HUES6 (cell line): Measurements from ENCODE around the gene ANKLE2.

Experiments used
- H3K27ac ChIP-seq: 2 replicates; pipeline ENCODE4 v1.7.0; 2013; ENCODE audit warnings: low read depth, mild to moderate bottlenecking, low read length, inconsistent platforms
- H3K27me3 ChIP-seq: 2 replicates; pipeline ENCODE4 v1.6.1; 2013; ENCODE audit warnings: low read length; ENCODE audit not compliant: control insufficient read depth, insufficient read depth
- H3K36me3 ChIP-seq: 2 replicates; pipeline ENCODE4 v1.6.1; 2013; ENCODE audit warnings: low read length; ENCODE audit not compliant: control insufficient read depth, insufficient read depth
- H3K4me1 ChIP-seq: 2 replicates; pipeline ENCODE4 v1.6.1; 2013; ENCODE audit warnings: low read length; ENCODE audit not compliant: control insufficient read depth, insufficient read depth
- H3K4me3 ChIP-seq: 2 replicates; pipeline ENCODE4 v1.5.1; 2013; ENCODE audit warnings: low read depth, low read length
- H3K9ac ChIP-seq: one replicate; pipeline ENCODE4 v1.6.1; 2013; ENCODE audit warnings: mild to moderate bottlenecking, low read length
- H3K9me3 ChIP-seq: 2 replicates; pipeline ENCODE4 v1.6.1; 2013; ENCODE audit warnings: low read depth, low read length; ENCODE audit not compliant: control insufficient read depth, insufficient read depth

Gene ANKLE2

GRCh38 chr12:132741620-132742019, 20.0 kb downstream of the ANKLE2 start:
- Histone ChIP-seq H3K27ac (no peak overlapping the region), H3K9me3 (no peaks in the 10 kb centered on the region), H3K4me1 (no peaks in the 10 kb centered on the region), H3K27me3 (no peaks in the 10 kb centered on the region), H3K9ac (no peak overlapping the region), H3K36me3 (peaks cover 93% of the 10 kb centered on the region), H3K4me3 (no peak overlapping the region)

DNA sequence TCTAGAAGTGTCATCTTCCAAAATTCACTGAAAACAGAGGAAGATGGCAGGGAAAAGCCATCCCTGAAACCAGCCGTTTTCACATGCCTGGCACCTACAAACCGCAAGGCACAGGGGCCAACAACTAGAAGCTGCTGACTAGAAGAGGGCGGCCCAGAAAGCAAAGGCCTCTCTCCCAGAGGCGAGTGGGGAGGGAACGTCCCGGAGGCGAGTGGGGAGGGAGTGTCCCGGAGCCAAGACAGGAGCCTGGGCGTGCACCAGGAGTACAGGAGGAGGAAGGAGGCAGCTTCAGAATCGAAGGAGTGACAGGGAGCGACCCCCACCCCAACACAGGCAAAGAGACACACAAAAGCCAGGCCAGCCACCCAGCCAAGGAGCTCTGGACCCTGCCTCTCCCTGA, 21.0 kb downstream of the ANKLE2 start:
- Histone ChIP-seq H3K9me3 (no peaks in the 10 kb centered on the region), H3K27me3 (no peaks in the 10 kb centered on the region), H3K36me3 (peaks cover 92% of the 10 kb centered on the region), H3K4me1 (no peaks in the 10 kb centered on the region), H3K4me3 (no peak overlapping the region), H3K27ac (no peak overlapping the region), H3K9ac (no peak overlapping the region)

- Histone ChIP-seq H3K36me3 (peaks cover 92% of the 10 kb centered on the region), H3K4me3 (no peak overlapping the region), H3K4me1 (no peaks in the 10 kb centered on the region), H3K27ac (no peak overlapping the region), H3K27me3 (no peaks in the 10 kb centered on the region), H3K9me3 (no peaks in the 10 kb centered on the region), H3K9ac (no peak overlapping the region)
Observed at GRCh38 chr12:132740313-132740646, 21.4 kb downstream of the ANKLE2 start.

DNA sequence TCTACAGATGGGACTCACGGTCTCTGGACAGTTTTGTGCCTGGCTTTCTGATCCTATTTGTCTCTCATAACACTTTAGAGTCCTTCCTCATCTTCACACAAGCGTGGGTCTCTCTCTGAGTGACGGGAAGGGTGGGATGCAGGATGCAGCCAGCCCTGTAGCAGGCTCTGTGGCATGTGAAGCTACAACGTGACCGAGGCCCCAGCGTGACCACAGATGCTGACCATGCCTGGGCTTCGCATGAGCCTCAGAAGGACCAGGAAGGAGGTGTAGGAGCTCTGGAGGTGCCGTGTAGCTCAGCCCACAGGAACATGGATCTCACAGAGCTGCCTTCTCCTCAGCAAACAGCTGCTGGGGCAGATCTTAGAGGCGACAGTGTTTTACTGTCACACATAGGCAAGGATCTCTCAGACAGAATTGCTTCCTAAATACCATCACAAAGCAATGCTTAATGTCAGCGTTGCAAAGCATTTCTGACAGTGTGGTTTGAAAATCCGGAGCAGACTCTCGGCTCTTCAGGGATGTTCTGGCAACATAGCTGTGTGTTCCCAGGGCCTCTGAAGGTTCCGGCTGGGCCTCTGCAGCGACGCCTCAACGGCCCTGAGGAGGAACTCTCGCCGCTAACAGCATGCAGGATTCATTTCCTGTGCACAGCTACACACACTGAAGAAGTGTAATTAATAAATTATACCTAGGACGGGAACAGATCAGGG, 21.9 kb downstream of the ANKLE2 start:
- no peak overlapping the region for H3K27ac ChIP-seq
- H3K9me3 ChIP-seq: no peaks in the 10 kb centered on the region
- H3K9ac ChIP-seq: no peak overlapping the region
- H3K36me3 ChIP-seq: peaks cover 92% of the 10 kb centered on the region
- H3K4me3 ChIP-seq: no peak overlapping the region
- no peaks in the 10 kb centered on the region for H3K27me3 ChIP-seq
- no peaks in the 10 kb centered on the region for H3K4me1 ChIP-seq

- H3K9me3 ChIP-seq: no peaks in the 10 kb centered on the region
- H3K27me3 ChIP-seq: no peaks in the 10 kb centered on the region
- H3K9ac ChIP-seq: no peak overlapping the region
- H3K4me1 ChIP-seq: no peaks in the 10 kb centered on the region
- H3K27ac ChIP-seq: no peak overlapping the region
- H3K36me3 ChIP-seq: peaks cover 94% of the 10 kb centered on the region
- H3K4me3 ChIP-seq: no peak overlapping the region
Observed at GRCh38 chr12:132736913-132737312, 24.7 kb downstream of the ANKLE2 start.

DNA sequence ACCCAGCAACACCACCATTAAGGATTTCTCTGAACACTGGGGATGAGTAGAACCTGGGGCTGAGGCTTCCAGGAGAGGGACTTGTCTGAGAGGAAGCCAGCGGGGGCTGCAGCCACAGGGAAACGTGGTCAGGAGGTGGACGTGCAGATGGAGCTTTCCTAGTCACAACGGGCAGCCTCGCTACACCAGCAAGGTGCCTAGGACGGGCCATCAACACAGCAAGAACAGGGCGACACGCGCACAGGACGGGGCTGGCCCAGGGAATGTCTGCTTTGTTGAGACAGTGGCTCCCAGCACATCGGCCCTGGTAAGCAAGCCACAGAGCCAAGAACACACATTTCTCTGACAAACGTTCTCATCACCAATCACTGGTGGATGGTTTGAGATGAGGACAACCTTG, 25.3 kb downstream of the ANKLE2 start:
- Histone ChIP-seq H3K27me3 (no peaks in the 10 kb centered on the region), H3K4me1 (no peaks in the 10 kb centered on the region), H3K4me3 (no peak overlapping the region), H3K27ac (no peak overlapping the region), H3K36me3 (peaks cover 94% of the 10 kb centered on the region), H3K9me3 (no peaks in the 10 kb centered on the region), H3K9ac (no peak overlapping the region)

GRCh38 chr12:132735496-132735895, 26.1 kb downstream of the ANKLE2 start:
- H3K27ac ChIP-seq: no peak overlapping the region
- no peaks in the 10 kb centered on the region for H3K27me3 ChIP-seq
- H3K36me3 ChIP-seq: peaks cover 94% of the 10 kb centered on the region
- 0 out of 2 replicates have a peak, but pooled peaks cover under 1% of the 10 kb centered on the region for H3K9me3 ChIP-seq
- H3K9ac ChIP-seq: no peak overlapping the region
- H3K4me1 ChIP-seq: no peaks in the 10 kb centered on the region
- H3K4me3 ChIP-seq: no peak overlapping the region

DNA sequence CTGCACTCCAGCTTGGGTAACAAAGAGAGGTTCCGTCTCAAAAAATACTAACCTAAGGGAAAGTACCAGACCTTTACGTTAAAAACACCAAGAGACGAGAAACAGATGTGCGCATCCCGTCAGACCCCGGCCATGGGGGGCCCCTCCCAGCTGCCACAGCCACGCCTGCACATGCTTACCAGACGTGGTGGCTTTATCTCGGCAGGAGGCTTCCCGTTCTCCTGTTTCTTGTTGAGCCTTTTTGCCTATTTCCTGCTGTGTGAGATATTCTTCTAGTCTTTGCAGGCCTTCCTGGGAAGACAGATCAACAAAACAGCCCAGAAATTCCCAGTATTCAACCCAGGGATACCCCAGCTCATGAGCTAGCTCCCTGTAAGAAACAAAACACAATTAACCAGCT, 27.4 kb downstream of the ANKLE2 start:
- Histone ChIP-seq H3K27me3 (no peaks in the 10 kb centered on the region), H3K9ac (no peak overlapping the region), H3K4me1 (no peaks in the 10 kb centered on the region), H3K36me3 (peaks cover 91% of the 10 kb centered on the region), H3K4me3 (no peak overlapping the region), H3K9me3 (peaks cover 9% of the 10 kb centered on the region), H3K27ac (no peak overlapping the region)

GRCh38 chr12:132731574-132731973, 30.1 kb downstream of the ANKLE2 start:
- peaks cover 96% of the 10 kb centered on the region for H3K36me3 ChIP-seq
- no peaks in the 10 kb centered on the region for H3K4me1 ChIP-seq
- no peak overlapping the region for H3K9ac ChIP-seq
- H3K27me3 ChIP-seq: no peaks in the 10 kb centered on the region
- no peak overlapping the region for H3K4me3 ChIP-seq
- H3K9me3 ChIP-seq: peaks cover 9% of the 10 kb centered on the region
- H3K27ac ChIP-seq: no peak overlapping the region

- H3K36me3 ChIP-seq: peaks cover 97% of the 10 kb centered on the region
- H3K27me3 ChIP-seq: no peaks in the 10 kb centered on the region
- peaks cover 9% of the 10 kb centered on the region for H3K9me3 ChIP-seq
- no peak overlapping the region for H3K9ac ChIP-seq
- H3K4me1 ChIP-seq: no peaks in the 10 kb centered on the region
- H3K4me3 ChIP-seq: no peak overlapping the region
- no peak overlapping the region for H3K27ac ChIP-seq
Observed at GRCh38 chr12:132730353-132730752, 31.3 kb downstream of the ANKLE2 start.

- Histone ChIP-seq H3K27ac (no peak overlapping the region), H3K4me3 (no peak overlapping the region), H3K36me3 (peaks cover 97% of the 10 kb centered on the region), H3K9ac (no peak overlapping the region), H3K27me3 (no peaks in the 10 kb centered on the region), H3K4me1 (no peaks in the 10 kb centered on the region), H3K9me3 (peaks cover 9% of the 10 kb centered on the region)
Observed at GRCh38 chr12:132729541-132730320, 31.9 kb downstream of the ANKLE2 start.
